ENCODE results near the gene LEF1.

The LEF1 gene

GRCh38 chr4:108143515-108143914, 25.2 kb downstream of the LEF1 start:
- Histone ChIP-seq H3K27ac (ENCODE audit: low read length) (no peak overlapping the region), H3K36me3 (ENCODE audit: insufficient read depth, low read depth, low read length) (no peaks in the 10 kb centered on the region), H3K4me3 (ENCODE audit: low read length) (peak overlapping the region; percentile 2; the same call in 1 of the 2 replicates), H3K27me3 (ENCODE audit: insufficient read depth, low read length) (peaks cover 51% of the 10 kb centered on the region), H3K4me1 (ENCODE audit: insufficient read depth, low read length) (peaks cover 45% of the 10 kb centered on the region; the same call in 1 of the 2 replicates), H3K9ac (ENCODE audit: low read depth, low read length) (no peak overlapping the region), H3K9me3 (ENCODE audit: insufficient read depth, low read depth, low read length) (no peaks in the 10 kb centered on the region)

- Histone ChIP-seq H3K27me3 (ENCODE audit: insufficient read depth, low read length) (peaks cover 51% of the 10 kb centered on the region), H3K9ac (ENCODE audit: low read depth, low read length) (no peak overlapping the region), H3K4me3 (ENCODE audit: low read length) (no peak overlapping the region), H3K4me1 (ENCODE audit: insufficient read depth, low read length) (peaks cover 45% of the 10 kb centered on the region; the same call in 1 of the 2 replicates), H3K9me3 (ENCODE audit: insufficient read depth, low read depth, low read length) (no peaks in the 10 kb centered on the region), H3K27ac (ENCODE audit: low read length) (no peak overlapping the region), H3K36me3 (ENCODE audit: insufficient read depth, low read depth, low read length) (no peaks in the 10 kb centered on the region)
Measured at GRCh38 chr4:108142870-108143269, 25.9 kb downstream of the LEF1 start.

GRCh38 chr4:108141213-108141950, 27.4 kb downstream of the LEF1 start:
- no peak overlapping the region for H3K9ac ChIP-seq (ENCODE audit: low read depth, low read length)
- no peak overlapping the region for H3K27ac ChIP-seq (ENCODE audit: low read length)
- H3K27me3 ChIP-seq (ENCODE audit: insufficient read depth, low read length), result peaks cover 47% of the 10 kb centered on the region
- H3K36me3 ChIP-seq (ENCODE audit: insufficient read depth, low read depth, low read length), result no peaks in the 10 kb centered on the region
- no peaks in the 10 kb centered on the region for H3K9me3 ChIP-seq (ENCODE audit: insufficient read depth, low read depth, low read length)
- H3K4me1 ChIP-seq (ENCODE audit: insufficient read depth, low read length), result peaks cover 38% of the 10 kb centered on the region; the same call in 1 of the 2 replicates
- no peak overlapping the region for H3K4me3 ChIP-seq (ENCODE audit: low read length)

GRCh38 chr4:108140328-108140727, 28.4 kb downstream of the LEF1 start:
- Histone ChIP-seq H3K27me3 (ENCODE audit: insufficient read depth, low read length) (peaks cover 36% of the 10 kb centered on the region; the same call in 1 of the 2 replicates), H3K27ac (ENCODE audit: low read length) (no peak overlapping the region), H3K4me1 (ENCODE audit: insufficient read depth, low read length) (peaks cover 47% of the 10 kb centered on the region; the same call in 1 of the 2 replicates), H3K36me3 (ENCODE audit: insufficient read depth, low read depth, low read length) (no peaks in the 10 kb centered on the region), H3K4me3 (ENCODE audit: low read length) (no peak overlapping the region), H3K9ac (ENCODE audit: low read depth, low read length) (no peak overlapping the region), H3K9me3 (ENCODE audit: insufficient read depth, low read depth, low read length) (no peaks in the 10 kb centered on the region)

- no peak overlapping the region for H3K9ac ChIP-seq (ENCODE audit: low read depth, low read length)
- no peak overlapping the region for H3K27ac ChIP-seq (ENCODE audit: low read length)
- peaks cover 52% of the 10 kb centered on the region; the same call in 1 of the 2 replicates for H3K4me1 ChIP-seq (ENCODE audit: insufficient read depth, low read length)
- no peaks in the 10 kb centered on the region for H3K36me3 ChIP-seq (ENCODE audit: insufficient read depth, low read depth, low read length)
- H3K4me3 ChIP-seq (ENCODE audit: low read length), result no peak overlapping the region
- H3K9me3 ChIP-seq (ENCODE audit: insufficient read depth, low read depth, low read length), result no peaks in the 10 kb centered on the region
- peaks cover 32% of the 10 kb centered on the region for H3K27me3 ChIP-seq (ENCODE audit: insufficient read depth, low read length)
Measured at GRCh38 chr4:108139089-108139488, 29.6 kb downstream of the LEF1 start.

GRCh38 chr4:108135549-108136209, 33.1 kb downstream of the LEF1 start:
- Histone ChIP-seq H3K9ac (ENCODE audit: low read depth, low read length) (no peak overlapping the region), H3K36me3 (ENCODE audit: insufficient read depth, low read depth, low read length) (no peaks in the 10 kb centered on the region), H3K27ac (ENCODE audit: low read length) (no peak overlapping the region), H3K27me3 (ENCODE audit: insufficient read depth, low read length) (peaks cover 14% of the 10 kb centered on the region), H3K4me3 (ENCODE audit: low read length) (peak overlapping the region; percentile 44; the same call in 1 of the 2 replicates), H3K4me1 (ENCODE audit: insufficient read depth, low read length) (peaks cover 27% of the 10 kb centered on the region; the same call in 1 of the 2 replicates), H3K9me3 (ENCODE audit: insufficient read depth, low read depth, low read length) (no peaks in the 10 kb centered on the region)

GRCh38 chr4:108130955-108131354, 37.8 kb downstream of the LEF1 start:
- Histone ChIP-seq H3K9ac (ENCODE audit: low read depth, low read length) (no peak overlapping the region), H3K4me1 (ENCODE audit: insufficient read depth, low read length) (peaks cover 14% of the 10 kb centered on the region; the same call in 1 of the 2 replicates), H3K36me3 (ENCODE audit: insufficient read depth, low read depth, low read length) (no peaks in the 10 kb centered on the region), H3K27me3 (ENCODE audit: insufficient read depth, low read length) (peaks cover 9% of the 10 kb centered on the region), H3K27ac (ENCODE audit: low read length) (no peak overlapping the region), H3K9me3 (ENCODE audit: insufficient read depth, low read depth, low read length) (no peaks in the 10 kb centered on the region), H3K4me3 (ENCODE audit: low read length) (no peak overlapping the region)

- H3K9ac ChIP-seq (ENCODE audit: low read depth, low read length), result no peak overlapping the region
- H3K36me3 ChIP-seq (ENCODE audit: insufficient read depth, low read depth, low read length), result no peaks in the 10 kb centered on the region
- no peak overlapping the region for H3K27ac ChIP-seq (ENCODE audit: low read length)
- peaks cover 1% of the 10 kb centered on the region; the same call in 1 of the 2 replicates for H3K27me3 ChIP-seq (ENCODE audit: insufficient read depth, low read length)
- H3K4me3 ChIP-seq (ENCODE audit: low read length), result no peak overlapping the region
- H3K4me1 ChIP-seq (ENCODE audit: insufficient read depth, low read length), result no peaks in the 10 kb centered on the region
- no peaks in the 10 kb centered on the region for H3K9me3 ChIP-seq (ENCODE audit: insufficient read depth, low read depth, low read length)
Measured at GRCh38 chr4:108129196-108129595, 39.5 kb downstream of the LEF1 start.

- no peaks in the 10 kb centered on the region for H3K9me3 ChIP-seq (ENCODE audit: insufficient read depth, low read depth, low read length)
- H3K4me3 ChIP-seq (ENCODE audit: low read length), result no peak overlapping the region
- H3K27me3 ChIP-seq (ENCODE audit: insufficient read depth, low read length), result no peaks in the 10 kb centered on the region
- H3K4me1 ChIP-seq (ENCODE audit: insufficient read depth, low read length), result no peaks in the 10 kb centered on the region
- H3K27ac ChIP-seq (ENCODE audit: low read length), result no peak overlapping the region
- H3K9ac ChIP-seq (ENCODE audit: low read depth, low read length), result no peak overlapping the region
- H3K36me3 ChIP-seq (ENCODE audit: insufficient read depth, low read depth, low read length), result no peaks in the 10 kb centered on the region
Measured at GRCh38 chr4:108126806-108127205, 41.9 kb downstream of the LEF1 start.

- peaks cover 5% of the 10 kb centered on the region; the same call in 1 of the 2 replicates for H3K4me1 ChIP-seq (ENCODE audit: insufficient read depth, low read length)
- H3K36me3 ChIP-seq (ENCODE audit: insufficient read depth, low read depth, low read length), result no peaks in the 10 kb centered on the region
- H3K9me3 ChIP-seq (ENCODE audit: insufficient read depth, low read depth, low read length), result no peaks in the 10 kb centered on the region
- no peaks in the 10 kb centered on the region for H3K27me3 ChIP-seq (ENCODE audit: insufficient read depth, low read length)
- H3K9ac ChIP-seq (ENCODE audit: low read depth, low read length), result no peak overlapping the region
- no peak overlapping the region for H3K4me3 ChIP-seq (ENCODE audit: low read length)
- no peak overlapping the region for H3K27ac ChIP-seq (ENCODE audit: low read length)
Measured at GRCh38 chr4:108120789-108121188, 47.9 kb downstream of the LEF1 start.

- no peaks in the 10 kb centered on the region for H3K36me3 ChIP-seq (ENCODE audit: insufficient read depth, low read depth, low read length)
- H3K4me1 ChIP-seq (ENCODE audit: insufficient read depth, low read length), result peaks cover 5% of the 10 kb centered on the region; the same call in 1 of the 2 replicates
- no peak overlapping the region for H3K27ac ChIP-seq (ENCODE audit: low read length)
- H3K9ac ChIP-seq (ENCODE audit: low read depth, low read length), result no peak overlapping the region
- H3K27me3 ChIP-seq (ENCODE audit: insufficient read depth, low read length), result no peaks in the 10 kb centered on the region
- no peak overlapping the region for H3K4me3 ChIP-seq (ENCODE audit: low read length)
- no peaks in the 10 kb centered on the region for H3K9me3 ChIP-seq (ENCODE audit: insufficient read depth, low read depth, low read length)
Measured at GRCh38 chr4:108119199-108119800, 49.4 kb downstream of the LEF1 start.
